Measurements from ENCODE around the gene SOX13. TPM values are rescaled to one million over a fixed set of nuclear protein-coding genes. Genes with fewer than 3 reads are reported as not detected.

The SOX13 gene
- total RNA-seq, 6 experiments from 2014 or later = 12.5 to 29.1 (median 17.1) TPM

DNA sequence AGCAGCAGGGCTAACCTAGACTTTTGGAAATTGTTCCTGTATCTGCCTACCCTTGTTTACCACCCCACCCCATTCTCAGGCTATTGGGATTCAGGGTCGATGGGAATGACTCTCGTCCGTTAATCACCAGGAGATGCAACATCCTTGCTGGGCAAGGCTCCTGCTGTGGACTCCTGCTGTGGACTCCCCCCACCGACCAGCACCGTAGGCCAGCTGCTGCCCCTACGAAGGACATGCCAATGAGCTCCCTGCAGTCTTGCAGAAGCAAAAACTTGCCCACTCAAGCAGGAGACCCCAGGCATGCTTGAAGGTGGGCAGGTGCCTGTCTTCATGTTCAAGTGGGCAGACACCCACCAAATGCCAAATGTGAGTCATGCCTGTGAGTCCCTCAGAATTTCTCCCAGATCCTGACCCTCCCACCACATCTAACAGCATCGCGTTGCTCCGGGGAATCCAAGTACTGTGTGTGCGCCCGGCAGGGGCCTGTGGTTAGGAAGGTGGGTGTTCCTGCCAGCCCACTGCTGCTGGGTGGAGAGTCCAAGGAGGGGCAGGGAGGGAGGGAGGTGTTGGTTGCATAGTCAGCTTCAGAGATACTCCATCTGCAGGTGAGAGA lies 41.7 kb upstream of the SOX13 start:
- 45% methylated on average over 5 of the region's 11 CpGs for whole genome bisulfite sequencing (ENCODE audit: insufficient coverage, low coverage, low lambda C conversion rate, missing lambda C conversion rate)
- DNase-seq = no peak

DNA sequence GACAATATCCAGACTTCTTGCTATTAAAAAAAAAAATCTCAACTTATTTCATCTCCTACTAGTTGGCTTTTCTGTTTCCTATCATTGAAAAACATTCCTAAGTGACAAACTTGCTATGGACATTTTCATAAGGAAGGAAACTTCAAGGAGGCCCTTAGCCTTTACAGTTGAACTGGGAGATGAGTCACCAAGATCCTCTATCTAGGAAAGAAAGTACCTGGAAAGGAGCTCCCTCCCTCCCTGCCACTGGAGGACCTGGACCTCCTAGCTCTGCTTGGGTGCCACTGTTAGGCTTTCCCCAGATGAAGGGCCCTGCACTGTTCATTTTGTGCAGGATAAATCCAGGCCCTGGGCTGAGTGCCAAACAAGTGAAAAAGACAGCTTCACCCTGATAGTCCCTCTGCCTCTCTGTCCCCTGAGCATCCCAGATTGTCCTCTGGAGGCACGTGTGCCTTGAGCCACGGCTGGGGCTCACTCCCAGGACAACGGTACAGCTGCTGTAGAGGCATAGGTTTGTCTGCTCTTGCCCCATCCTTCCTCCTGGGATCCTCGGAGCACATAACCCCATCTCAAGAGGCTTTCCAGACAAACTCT lies 40.2 kb upstream of the SOX13 start:
- no peak for ATAC-seq
- H3K27ac ChIP-seq = no peak overlapping the region
- no peaks in the 10 kb centered on the region for H3K9me3 ChIP-seq
- H3K27me3 ChIP-seq = no peaks in the 10 kb centered on the region
- TF ChIP-seq, protein P1, sequence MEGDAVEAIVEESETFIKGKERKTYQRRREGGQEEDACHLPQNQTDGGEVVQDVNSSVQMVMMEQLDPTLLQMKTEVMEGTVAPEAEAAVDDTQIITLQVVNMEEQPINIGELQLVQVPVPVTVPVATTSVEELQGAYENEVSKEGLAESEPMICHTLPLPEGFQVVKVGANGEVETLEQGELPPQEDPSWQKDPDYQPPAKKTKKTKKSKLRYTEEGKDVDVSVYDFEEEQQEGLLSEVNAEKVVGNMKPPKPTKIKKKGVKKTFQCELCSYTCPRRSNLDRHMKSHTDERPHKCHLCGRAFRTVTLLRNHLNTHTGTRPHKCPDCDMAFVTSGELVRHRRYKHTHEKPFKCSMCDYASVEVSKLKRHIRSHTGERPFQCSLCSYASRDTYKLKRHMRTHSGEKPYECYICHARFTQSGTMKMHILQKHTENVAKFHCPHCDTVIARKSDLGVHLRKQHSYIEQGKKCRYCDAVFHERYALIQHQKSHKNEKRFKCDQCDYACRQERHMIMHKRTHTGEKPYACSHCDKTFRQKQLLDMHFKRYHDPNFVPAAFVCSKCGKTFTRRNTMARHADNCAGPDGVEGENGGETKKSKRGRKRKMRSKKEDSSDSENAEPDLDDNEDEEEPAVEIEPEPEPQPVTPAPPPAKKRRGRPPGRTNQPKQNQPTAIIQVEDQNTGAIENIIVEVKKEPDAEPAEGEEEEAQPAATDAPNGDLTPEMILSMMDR (IDR thresholded peaks at IDR 0.05) = no peak
- no peak for TF ChIP-seq POLR2A (IDR thresholded peaks at IDR 0.05)
- no peak overlapping the region for H3K4me3 ChIP-seq
- no peaks in the 10 kb centered on the region for H3K4me1 ChIP-seq
- no peak for DNase-seq
- no peaks in the 10 kb centered on the region for H3K36me3 ChIP-seq
- 70% methylated on average over 4 of the region's 4 CpGs for WGBS (ENCODE audit: insufficient coverage, low coverage, low lambda C conversion rate, missing lambda C conversion rate)
- intact Hi-C loops (cut with DNase I) = no loop called here

More for the DNA sequence above, 41.7 kb upstream of the SOX13 start:
- Histone ChIP-seq H3K9me3 (no peaks in the 10 kb centered on the region), H3K36me3 (no peaks in the 10 kb centered on the region), H3K4me1 (no peaks in the 10 kb centered on the region), H3K27me3 (no peaks in the 10 kb centered on the region), H3K4me3 (no peak overlapping the region), H3K27ac (no peak overlapping the region)
- peak in 1 of 4 donors; percentile 19 for ATAC-seq
- intact Hi-C loops (cut with DNase I) = no loop called here
- TF ChIP-seq POLR2A (IDR thresholded peaks at IDR 0.05) = no peak
- TF ChIP-seq, protein P1 (IDR thresholded peaks at IDR 0.05) = no peak

DNA sequence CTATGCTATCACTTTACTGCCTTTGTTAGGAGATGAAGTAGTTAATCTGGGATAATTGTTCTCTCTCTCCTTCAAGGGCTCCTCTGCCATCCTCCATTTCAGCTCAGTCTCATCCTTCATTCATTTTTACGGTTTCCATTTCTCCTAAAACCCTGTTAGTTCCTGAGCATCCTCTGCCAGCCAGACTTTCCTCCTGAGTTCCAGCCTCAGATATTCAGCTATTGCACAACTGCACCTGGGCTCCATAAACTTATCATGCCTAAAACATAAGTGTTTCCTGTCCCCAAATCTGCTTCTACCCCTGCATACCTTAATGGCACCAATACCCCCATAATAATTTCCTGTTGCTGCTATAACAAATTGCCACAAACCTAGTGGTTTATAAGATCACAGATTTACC lies 39.6 kb upstream of the SOX13 start:
- no peaks in the 10 kb centered on the region for H3K27me3 ChIP-seq

DNA sequence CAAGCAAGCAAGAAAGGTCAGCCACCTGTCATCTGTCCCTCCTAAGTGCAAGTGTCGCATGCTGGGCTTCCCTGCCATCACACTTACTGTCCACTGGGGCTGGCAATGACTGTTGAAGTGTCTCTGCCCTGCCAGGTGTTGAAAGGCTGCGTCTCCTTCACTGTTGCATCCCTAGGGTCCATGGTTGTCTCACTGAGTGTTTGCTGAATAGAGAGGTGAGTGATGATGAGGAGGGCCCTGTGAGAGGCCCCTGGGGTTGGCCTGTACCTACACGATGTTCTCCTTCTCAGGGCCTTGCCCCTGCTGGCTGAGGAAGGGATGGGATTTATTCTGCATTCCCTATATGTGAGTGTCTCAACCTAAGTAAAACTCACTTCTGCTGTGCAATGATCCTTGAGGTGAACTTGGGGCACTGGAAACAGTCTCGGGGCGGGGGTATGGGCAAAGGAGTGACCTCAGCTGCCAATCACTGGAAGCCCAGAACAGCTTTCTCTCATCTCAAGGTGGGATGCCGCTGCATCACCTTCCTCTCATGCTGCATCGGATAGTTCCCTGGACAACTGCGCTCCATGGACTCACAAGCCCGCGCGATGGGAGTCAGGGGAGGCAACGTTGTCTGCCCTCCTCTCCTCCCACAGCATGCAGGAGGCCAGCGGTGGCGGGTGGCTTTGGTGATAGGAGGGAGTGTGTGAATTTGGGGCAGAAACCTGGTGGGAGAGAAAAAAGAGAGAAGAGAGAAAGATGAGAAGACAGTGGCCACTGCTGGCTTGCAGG lies 35.8 kb upstream of the SOX13 start:
- no peak for DNase-seq
- no peaks in the 10 kb centered on the region for H3K4me1 ChIP-seq
- H3K27me3 ChIP-seq = no peaks in the 10 kb centered on the region
- ATAC-seq = no peak
- intact Hi-C loops (cut with DNase I) = no loop called here
- H3K9me3 ChIP-seq = no peaks in the 10 kb centered on the region
- WGBS (ENCODE audit: insufficient coverage, low coverage, low lambda C conversion rate, missing lambda C conversion rate) = 40% methylated on average over 4 of the region's 14 CpGs
- no peak for TF ChIP-seq POLR2A (IDR thresholded peaks at IDR 0.05)
- TF ChIP-seq, protein P1 (IDR thresholded peaks at IDR 0.05) = no peak
- no peak overlapping the region for H3K4me3 ChIP-seq
- no peak overlapping the region for H3K27ac ChIP-seq
- H3K36me3 ChIP-seq = no peaks in the 10 kb centered on the region

More for the DNA sequence above, 39.6 kb upstream of the SOX13 start:
- no peaks in the 10 kb centered on the region for H3K9me3 ChIP-seq
- ATAC-seq (no peak), DNase-seq (no peak)
- no peaks in the 10 kb centered on the region for H3K36me3 ChIP-seq
- no peaks in the 10 kb centered on the region for H3K4me1 ChIP-seq
- WGBS (ENCODE audit: insufficient coverage, low coverage, low lambda C conversion rate, missing lambda C conversion rate) = 50% methylated on average over 1 of the region's 1 CpG
- TF ChIP-seq POLR2A (IDR thresholded peaks at IDR 0.05) = no peak
- TF ChIP-seq, protein P1 (IDR thresholded peaks at IDR 0.05) = no peak
- intact Hi-C loops (cut with DNase I) = no loop called here
- H3K4me3 ChIP-seq = no peak overlapping the region
- H3K27ac ChIP-seq = no peak overlapping the region
